Medulla oblongata (tissue), 1 donor: ENCODE data around the gene PARD6B.
"Not testable (repeated sequence)": the region's sequence is repeated elsewhere in the genome, so short reads cannot be mapped to it uniquely, and the experiment has no call there.

Experiments used
- DNase-seq: peaks from one replicate; pipeline ENCODE4 v3.0.0-alpha.2; 2015; ENCODE audit errors: extremely low spot score

PARD6B gene

DNA sequence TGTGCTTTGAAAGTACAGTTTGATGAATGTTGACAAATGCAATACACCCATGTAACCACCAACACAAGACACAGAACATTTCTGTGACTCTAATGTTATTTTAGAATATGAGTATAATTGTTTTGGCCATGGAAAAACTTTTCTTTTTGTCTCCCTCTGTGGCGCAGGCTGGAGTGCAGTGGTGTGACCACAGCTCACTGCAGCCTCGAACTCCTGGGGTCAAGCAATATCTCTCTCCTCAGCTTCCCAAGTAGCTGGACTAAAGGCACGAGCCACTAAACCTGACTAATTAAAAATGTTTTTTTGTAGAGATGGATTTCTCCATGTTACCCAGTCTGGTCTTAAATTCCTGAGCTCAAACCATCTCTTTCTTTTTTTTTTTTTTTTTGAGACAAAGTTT lies 43.1 kb downstream of the PARD6B start:
- no peak for DNase-seq

DNA sequence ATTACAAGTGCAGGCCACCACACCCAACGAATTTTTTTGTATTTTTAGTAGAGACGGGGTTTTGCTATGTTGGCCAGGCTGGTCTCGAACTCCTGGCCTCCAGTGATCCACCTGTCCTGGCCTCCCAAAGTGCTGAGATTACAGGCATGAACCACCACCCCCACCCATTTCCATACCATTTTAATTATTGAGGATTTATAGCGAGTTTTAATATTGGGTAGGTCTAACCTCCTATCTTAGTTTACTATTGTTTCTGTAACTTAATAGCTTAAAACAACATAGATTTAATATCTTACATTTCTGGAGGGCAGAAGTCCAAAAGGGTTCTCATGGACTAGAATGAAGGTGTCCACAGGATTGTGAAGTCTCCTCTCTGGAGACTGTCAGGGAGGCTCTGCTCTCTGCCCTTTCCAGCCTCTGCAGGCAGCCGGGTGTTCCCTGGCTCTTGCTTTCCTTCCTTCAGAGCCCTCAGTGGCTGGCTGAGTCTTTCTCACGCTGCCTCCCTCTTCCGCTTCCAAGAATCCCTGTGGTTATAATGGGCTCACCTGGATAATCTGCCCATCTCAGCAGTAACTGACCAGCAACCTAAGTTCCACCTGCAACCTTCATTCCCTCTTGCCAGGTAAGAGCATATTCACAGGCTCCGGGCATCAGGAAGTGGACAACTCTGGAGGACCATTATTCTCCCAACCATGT lies 44.9 kb downstream of the PARD6B start:
- no peak for DNase-seq

DNA sequence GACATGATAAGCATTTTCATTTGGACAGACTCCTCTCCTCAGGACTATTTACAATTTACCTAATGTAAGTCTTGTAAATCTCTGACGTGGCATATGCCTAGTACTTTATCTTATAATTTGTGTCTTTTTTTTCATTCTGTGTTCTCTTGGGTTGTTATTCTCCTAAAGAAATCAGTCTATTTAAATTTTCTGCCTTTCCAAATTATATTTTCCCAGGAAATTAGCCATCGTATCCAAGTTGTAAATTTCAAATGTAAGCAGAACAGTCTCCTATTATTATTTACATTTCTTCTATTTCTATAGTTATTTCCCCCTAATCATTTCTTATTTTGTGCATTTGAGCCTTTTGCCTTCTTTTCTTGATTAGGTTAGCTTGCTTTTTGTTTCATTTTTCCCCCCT lies 46.0 kb downstream of the PARD6B start:
- DNase-seq, result no peak

DNA sequence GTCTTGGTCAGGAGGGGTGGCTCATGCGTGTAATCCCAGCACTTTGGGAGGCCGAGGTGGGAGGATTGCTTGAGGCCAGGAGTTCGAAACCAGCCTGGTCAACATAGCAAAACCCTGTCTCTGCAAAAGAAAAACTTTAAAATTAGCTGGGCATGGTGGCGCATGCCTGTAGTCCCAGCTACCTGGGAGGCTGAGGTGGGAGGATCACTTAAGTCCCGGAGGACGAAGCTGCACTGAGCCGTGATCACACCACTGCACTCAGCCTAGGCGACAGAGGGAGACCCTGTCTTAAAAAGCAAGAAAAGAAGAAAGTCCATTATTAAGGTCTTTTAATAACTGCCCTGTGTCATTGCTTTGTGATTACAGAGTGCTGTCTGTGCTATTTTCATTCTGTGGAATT lies 47.6 kb downstream of the PARD6B start:
- DNase-seq, result not testable (repeated sequence)

DNA sequence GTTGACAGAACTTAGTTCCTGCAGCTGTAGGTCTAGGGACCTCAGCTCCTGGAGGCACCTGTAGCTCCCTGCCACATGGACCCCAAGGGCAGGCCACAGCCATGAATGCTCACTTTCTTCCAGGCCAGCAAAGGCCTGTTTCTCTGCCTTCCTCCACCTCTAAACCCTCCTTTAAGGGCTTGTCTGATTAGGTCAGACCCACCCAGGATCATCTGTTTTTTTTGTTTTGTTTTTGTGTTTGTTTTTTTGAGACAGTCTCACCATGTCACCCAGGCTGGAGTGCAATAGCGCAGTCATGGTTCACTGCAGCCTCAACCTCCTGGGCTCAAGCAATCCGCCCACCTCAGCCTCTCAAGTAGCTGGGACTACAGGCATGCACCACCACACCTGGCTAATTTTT lies 52.0 kb downstream of the PARD6B start:
- DNase-seq, result no peak

DNA sequence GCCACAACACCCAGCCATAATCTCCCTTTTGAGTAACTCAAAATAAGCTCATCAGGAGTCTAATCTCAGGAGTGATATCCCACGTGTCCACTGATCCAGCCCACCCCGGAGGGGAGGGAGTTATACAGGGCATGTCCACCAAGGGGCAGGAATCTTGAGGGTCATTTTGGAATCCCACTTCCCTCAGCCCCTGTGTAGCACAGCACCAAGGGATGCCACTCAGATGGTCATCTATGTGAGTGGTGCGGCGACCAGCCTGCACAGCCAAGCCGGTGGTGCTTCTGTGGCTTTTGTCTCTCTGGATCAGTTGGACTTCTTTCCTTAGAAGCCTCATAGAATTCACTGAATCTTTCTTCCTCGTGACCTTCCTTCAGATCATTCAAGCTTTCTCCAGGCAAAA lies 52.5 kb downstream of the PARD6B start:
- DNase-seq, result no peak

DNA sequence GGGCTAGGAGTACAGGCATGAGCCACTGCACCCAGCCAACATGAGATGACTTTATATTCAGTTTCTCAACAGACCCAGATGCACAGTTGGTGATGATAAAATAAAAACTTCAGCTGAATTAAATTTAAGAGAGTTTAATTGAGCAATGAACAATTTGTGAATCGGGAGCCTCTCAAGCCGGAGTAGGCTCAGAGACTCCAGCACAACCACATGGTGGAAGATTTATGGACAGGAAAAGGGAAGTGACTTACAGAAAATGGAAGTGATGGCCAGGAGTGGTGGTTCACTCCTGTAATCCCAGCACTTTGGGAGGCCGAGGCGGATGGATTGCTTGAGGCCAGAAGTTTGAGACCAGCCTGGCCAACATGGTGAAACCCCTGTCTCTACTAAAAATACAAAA lies 53.1 kb downstream of the PARD6B start:
- DNase-seq, result no peak

DNA sequence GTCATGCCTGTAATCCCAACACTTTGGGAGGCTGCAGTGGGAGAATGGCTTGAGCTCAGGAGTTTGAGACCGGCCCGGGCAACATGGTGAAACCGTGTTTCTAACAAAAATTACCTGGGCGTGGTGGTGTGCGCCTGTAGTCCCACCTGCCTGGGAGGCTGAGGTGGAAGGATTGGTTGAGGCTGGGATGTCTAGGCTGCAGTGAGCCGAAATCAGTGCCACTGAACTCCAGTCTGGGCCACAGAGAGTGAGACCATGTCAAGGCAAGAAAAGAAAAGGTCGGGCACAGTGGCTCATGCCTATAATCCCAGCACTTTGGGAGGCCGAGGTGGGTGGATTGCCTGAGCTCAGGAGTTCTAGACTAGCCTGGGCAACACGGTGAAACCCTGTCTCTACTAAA lies 55.3 kb downstream of the PARD6B start:
- no peak for DNase-seq

DNA sequence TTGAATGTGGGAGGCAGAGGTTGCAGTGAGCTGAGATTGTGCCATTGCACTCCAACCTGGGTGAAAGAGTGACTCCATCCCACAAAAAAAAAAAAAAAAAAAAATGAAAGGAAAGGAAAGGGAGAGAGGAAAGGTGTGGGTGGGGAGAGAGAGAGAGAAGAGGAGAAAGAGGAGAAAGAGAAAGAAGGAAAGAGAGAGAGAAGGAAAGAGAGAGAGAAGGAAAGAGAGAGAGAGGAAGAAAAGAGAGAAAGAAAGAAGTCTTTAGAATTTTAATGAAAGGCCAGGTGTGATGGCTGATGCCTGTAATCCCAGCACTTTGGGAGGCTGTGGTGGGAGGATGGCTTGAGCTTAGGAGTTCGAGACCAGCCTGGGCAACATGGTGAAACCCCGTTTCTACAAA lies 55.8 kb downstream of the PARD6B start:
- DNase-seq, result no peak

DNA sequence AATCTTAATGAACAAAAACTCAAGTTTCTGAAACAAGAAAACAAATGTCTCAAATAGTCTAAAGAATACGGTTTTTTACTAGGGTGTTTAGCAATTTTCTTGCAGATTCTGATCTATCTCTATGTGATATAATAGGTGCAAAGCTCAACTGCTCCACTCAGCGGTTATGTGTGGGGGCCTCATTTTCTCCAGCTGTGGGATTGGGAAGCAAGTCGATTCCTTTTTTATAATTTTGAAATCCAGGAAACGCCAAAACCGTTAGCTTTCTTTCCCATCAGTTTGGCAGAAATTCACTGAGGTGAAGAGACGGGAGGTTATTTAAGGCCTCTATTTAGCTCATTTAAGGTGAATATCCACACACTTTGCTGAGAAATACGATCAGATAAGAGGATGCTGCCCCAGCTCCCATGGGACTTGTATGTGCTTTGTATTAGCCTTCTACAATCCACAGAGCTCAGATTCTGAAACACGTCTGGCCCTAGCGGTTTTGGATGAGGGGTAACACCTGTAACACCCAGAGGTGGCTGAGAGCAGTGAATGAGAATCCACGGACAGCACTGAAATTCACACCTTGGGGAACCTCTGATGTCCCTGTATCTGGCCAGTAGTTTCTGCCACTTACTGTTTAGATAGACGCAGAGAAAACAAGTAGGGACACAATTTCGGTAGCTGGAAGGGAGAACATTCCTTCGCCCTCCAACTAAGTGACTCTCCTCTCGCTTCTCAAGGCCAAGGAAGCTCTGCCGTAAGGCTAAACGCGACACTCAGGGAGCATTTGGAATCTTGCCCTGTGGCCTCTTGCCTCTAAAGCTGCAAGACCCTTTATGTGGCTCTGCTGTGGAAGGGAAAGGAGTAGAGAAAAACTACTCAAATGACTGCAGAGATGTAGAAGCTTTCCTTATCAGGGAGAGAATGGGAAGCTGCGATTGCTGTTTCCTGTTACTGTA lies 56.9 kb downstream of the PARD6B start:
- peak; percentile 69 for DNase-seq

DNA sequence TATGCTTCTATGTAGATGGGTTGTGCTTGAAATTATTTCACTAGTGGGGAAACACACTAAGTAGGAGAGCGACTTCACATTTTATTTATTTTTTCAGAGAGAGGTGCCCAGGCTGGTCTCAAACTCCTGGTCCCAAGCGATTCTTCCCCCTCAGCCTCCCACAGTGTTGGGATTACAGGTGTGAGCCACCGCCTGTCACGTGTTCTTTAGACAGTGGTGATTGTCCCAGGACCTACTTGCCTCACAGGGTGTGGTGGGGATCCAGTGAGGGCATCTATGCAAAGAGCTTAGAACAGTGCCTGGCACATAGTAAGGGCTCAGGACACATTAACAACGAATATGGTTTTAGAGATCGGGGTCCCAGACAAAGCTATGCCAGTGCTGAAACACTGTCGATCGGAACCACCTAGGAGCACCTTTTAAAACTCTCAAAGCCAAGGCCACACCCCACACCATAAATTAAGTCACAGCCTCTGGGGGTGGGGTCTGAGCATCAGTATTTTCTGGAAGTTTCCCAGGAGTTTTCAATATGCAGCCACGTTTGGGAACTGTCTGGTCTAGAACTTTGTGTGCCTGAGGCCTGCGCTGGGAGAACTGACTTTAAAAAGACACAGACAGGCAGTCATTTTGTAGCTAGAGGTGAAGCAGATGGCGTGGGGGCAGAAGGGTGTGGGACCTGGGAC lies 58.7 kb downstream of the PARD6B start:
- no peak for DNase-seq

DNA sequence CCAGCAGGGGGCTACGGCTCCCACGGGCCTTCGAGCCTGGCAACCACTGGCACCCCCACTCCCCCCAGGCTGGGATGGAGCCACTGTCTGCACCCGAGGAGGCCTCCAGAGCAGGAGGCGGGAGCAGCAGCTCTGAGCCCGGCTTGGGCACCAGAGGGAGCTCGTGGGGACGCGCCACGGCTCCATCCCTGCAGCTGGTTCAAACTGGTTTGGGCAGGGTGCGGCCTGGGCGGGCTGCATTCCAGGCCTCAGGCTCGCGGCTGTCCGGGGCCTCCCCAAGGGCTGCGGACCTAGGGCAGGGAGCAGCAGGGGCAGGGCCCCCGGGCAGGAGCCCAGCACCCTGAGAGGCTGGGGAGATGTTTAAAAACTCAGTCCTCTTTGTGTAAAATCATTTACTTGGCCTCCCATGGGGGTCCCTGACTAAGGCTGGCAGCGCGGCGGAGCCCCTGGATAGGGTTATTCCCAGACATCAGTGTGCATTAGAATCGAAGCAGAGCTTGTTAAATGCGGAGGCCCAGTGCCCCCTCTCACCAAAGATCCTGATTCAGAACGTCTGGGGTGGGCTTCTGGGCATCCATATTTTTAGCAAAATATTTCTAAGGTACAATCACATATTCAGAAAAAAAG lies 59.4 kb downstream of the PARD6B start:
- DNase-seq, result peak; percentile 93

DNA sequence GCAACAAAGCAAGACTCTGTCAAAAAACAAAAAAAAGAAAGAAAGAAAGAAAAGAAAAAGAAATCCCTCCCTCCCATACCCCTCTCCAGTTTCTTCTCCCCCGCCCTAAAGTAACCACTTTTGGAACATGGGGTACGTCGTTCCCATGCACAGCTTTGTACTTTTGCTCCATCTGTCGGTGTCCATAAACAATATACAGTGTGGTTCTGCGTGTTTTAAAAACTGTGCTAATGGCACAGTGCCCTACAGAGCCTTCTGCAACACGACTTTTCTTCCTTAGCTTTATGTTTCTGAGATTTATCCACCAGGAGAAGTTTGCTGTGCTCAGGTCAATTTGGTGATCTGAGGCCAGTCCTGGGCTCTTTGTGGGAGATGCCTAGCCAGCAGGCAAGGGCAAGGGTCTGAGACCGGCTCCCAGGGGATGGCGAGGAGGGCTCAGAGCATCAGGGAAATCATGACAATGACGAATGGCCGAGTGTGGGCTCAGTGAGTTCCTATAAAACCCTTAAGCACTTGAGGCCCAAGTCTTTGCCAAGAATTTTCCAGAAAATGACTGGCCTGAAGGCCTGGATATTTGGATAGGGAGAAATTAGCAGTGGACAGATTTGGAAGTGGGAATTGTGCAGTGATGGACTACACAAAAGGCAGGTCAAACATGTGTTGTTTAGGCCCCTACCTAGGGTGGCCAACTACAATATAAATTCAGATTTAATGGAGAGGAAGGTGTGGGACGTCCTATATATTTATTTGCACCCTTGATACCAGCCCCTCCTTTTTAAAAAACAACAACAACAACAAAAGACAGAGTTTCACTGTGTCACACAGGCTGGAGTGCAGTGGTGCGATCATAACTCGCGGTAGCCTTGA lies 61.6 kb downstream of the PARD6B start:
- DNase-seq, result no peak

DNA sequence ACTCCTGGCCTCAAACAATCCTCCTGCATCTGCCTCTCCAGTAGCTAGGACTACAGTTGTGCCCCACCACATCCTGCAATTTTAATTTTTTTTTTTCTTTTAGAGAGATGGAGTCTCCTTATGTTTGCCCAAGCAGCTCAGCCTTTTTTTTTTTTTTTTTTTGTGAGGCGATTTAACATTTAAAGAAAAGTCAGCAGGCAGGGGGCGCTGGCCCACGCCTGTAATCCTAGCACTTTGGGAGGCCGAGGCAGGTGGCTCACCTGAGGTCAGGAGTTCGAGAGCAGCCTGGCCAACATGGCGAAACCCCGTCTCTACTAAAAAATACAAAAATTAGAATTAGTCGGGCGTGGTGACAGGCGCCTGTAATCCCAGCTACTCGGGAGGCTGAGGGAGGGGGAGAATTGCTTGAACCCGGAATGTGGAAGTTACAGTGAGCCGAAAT lies 62.2 kb downstream of the PARD6B start:
- DNase-seq, result not testable (repeated sequence)

DNA sequence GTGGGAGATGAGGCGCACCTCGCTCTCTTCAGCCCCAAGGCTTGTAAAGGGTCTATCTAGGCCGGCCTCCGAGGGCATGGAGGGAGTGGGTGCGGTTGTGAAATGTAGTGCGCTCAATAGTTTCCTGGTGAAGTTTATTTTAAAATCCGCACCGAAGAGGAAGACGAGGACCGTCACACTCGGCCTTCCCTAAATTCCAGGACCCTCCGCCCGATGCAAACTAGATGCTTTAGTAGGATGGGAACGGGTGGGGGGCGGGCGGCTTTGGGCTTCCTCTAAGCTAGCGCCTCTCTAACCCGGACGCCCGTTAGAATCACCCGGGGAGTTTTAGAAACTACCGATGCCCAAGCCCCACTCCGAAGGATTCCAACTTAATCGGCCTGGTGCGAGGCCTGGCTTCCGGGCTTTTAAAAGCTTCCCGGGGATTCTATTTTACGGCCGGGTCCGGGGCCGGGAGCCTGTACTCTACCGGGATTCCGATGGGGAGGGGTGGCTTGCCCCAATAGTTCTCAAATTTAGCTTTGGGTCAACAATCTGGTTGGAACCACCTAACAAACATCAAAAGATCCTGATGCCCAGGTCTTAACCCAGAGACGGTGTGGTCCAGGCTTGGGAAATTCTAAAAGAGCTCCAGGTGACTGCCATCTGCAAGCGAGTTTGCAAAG lies 62.9 kb downstream of the PARD6B start:
- no peak for DNase-seq

DNA sequence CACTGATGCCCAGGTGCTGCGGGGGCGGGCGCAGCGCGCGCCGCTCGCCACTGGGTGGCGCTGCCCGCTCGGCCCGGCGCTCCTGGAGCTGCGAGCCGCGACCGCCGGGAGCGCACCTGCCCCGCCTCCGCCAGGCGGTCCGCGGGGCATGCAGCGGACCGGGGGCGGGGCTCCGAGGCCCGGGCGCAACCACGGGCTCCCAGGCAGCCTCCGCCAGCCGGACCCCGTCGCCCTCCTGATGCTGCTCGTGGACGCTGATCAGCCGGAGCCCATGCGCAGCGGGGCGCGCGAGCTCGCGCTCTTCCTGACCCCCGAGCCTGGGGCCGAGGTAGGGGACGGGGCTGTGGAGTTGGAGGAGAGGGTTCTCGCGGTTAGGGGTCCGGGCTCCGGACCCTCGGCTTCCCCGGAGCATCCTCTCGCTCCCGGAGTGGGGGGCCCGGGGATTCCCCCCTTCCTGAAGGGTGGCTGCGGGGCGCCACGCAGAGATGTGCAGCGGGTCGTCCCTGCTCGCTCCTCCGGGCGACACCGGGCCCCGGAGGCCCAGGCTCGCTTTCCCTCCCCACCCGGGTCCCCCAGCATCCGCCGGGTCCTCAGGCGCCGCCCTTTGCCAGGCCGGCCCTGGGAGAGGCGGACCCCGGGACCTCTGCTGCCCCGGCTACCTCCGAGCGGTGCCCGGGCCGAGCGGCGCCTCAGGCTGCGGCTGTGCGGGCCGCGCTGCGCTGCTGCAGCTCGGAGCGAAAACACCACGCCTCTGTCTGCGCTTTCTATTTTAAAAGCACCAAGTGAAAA lies 63.7 kb downstream of the PARD6B start, which contains the start of gene BCAS4:
TSS of gene BCAS4 (plus strand) at position 216 of the 789 bp plus-strand sequence. CDS start at position 239, 23 bp downstream.
- DNase-seq, result peak; percentile 72

DNA sequence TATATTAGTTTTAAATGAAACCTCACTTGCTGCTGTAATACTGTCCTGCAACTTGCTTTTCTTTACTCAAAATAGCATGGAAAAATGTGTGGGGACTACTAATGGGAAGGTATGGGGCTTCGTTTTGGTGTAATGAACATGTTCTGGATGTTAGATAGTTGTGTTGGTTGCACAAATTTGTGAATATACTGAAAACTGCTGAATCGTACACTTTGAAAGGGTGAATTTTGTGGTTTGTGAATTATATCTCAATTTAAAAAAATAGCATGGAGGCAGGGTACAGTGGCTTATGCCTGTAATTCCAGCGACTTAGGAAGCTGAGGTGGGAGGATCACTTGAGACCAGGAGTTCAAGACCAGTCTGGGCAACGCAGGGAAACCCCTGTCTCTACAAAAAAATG lies 65.8 kb downstream of the PARD6B start:
- no peak for DNase-seq

DNA sequence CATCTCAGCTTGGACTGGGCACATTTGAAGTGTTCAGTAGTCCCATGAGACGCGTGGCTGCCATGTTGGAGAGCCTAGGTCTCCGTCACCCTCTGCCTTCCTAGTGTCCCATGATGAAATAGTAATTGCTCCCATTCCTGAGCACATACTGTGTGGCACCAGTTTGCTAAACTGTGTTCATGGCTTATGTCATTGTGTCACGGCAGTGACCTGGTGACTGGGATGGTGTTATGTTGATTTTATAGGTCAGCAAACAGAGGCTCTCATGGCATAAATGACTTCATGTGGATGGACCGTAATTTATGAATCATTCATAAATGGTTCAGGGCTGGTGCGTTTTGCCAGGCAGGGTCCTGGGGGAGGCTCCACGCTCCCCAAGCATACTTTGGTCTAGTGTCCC lies 67.3 kb downstream of the PARD6B start:
- no peak for DNase-seq

DNA sequence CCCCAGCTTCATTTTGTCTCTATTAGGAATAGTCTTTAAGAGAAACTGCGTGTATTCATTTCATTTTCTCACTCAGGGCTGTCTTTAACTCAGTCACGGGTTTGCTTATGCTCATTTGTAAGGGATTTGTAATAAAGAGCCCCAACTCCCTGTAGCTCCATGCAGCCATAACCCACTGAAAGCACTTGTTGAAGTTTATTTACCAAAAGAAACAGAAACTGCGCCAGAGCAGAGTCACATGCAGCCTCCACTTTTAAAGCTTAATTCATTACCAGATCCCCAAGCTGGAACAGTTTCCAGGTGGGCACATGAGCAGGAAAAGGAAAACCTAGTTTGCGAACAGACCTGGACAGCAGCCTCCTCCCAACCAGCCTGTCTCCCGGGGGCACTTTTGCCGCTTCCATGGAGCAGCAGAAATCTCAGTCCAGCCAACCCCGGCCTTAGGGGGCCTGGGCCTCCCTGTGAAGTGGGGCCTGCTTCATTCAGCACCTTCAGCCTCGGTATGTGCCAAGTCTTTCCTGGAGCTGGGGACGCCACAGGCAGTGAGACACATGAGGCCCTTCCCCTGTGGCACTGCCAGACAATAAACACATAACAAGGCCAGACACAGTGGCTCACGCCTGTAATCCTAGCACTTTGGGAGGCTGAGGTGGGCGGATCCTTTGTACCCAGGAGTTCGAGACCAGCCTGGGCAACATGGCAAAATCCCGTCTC lies 68.0 kb downstream of the PARD6B start:
- no peak for DNase-seq
